Measurements from ENCODE around the gene DDC. TPM values are rescaled to one million over a fixed set of nuclear protein-coding genes. Genes with fewer than 3 reads are reported as not detected.

The DDC gene
- total and polyA plus RNA-seq, 10 donors = 0.03 to 0.55 (median 0.29) TPM; not detected in 4

- Histone ChIP-seq H3K4me3 (no peak overlapping the region), H3K36me3 (no peaks in the 10 kb centered on the region), H3K27me3 (replicated peaks in 1 of 7) (peaks cover 0 to 36% (median 0%) of the 10 kb centered on the region in 7 donors), H3K9me3 (no peaks in the 10 kb centered on the region), H3K27ac (no peak overlapping the region), H3K4me1 (no peaks in the 10 kb centered on the region)
- intact Hi-C loops (cut with DNase I; ENCODE audit: low total_unique reads) = no loop called here
- TF ChIP-seq POLR2A (IDR thresholded peaks at IDR 0.05) = no peak
- TF ChIP-seq POLR2AphosphoS5 (IDR thresholded peaks at IDR 0.05) = no peak
- TF ChIP-seq CTCF (IDR thresholded peaks at IDR 0.05 in 8 of 11, conservative IDR thresholded peaks at IDR 0.05 in 3 of 11) = no peak
- WGBS, 5 donors = 22 to 79% (median 61%) methylated on average over 8 to 9 of the region's 9 CpGs
- no peak for DNase-seq
Measured at GRCh38 chr7:50560865-50561351, 4.3 kb downstream of the DDC start.

- Histone ChIP-seq H3K36me3 (no peaks in the 10 kb centered on the region), H3K4me1 (no peaks in the 10 kb centered on the region), H3K27ac (no peak overlapping the region), H3K4me3 (no peak overlapping the region), H3K9me3 (no peaks in the 10 kb centered on the region), H3K27me3 (replicated peaks in 1 of 7) (peaks cover 0 to 39% (median 0%) of the 10 kb centered on the region in 7 donors)
- intact Hi-C loops (cut with DNase I; ENCODE audit: low total_unique reads) = no loop called here
- TF ChIP-seq POLR2A (IDR thresholded peaks at IDR 0.05) = no peak
- no peak for TF ChIP-seq POLR2AphosphoS5 (IDR thresholded peaks at IDR 0.05)
- no peak for TF ChIP-seq CTCF (IDR thresholded peaks at IDR 0.05 in 8 of 11, conservative IDR thresholded peaks at IDR 0.05 in 3 of 11)
- WGBS, 5 donors = 35 to 85% (median 54%) methylated on average over 7 of the region's 7 CpGs
- DNase-seq = no peak
Measured at GRCh38 chr7:50559881-50560280, 5.3 kb downstream of the DDC start.

- DNase-seq = no peak
Measured at GRCh38 chr7:50558294-50559053, 6.7 kb downstream of the DDC start.

More at GRCh38 chr7:50558294-50559053, 6.7 kb downstream of the DDC start:
- no peak overlapping the region for H3K27ac ChIP-seq
- WGBS, 5 donors = 44 to 75% (median 66%) methylated on average over 3 to 5 of the region's 5 CpGs
- no peak for TF ChIP-seq CTCF (IDR thresholded peaks at IDR 0.05 in 8 of 11, conservative IDR thresholded peaks at IDR 0.05 in 3 of 11)
- TF ChIP-seq POLR2AphosphoS5 (IDR thresholded peaks at IDR 0.05) = no peak
- TF ChIP-seq POLR2A (IDR thresholded peaks at IDR 0.05) = no peak
- no peak overlapping the region for H3K4me3 ChIP-seq
- intact Hi-C loops (cut with DNase I; ENCODE audit: low total_unique reads) = no loop called here
- H3K27me3 ChIP-seq (replicated peaks in 1 of 7) = peaks cover 0 to 43% (median 0%) of the 10 kb centered on the region in 7 donors
- H3K36me3 ChIP-seq = no peaks in the 10 kb centered on the region
- H3K9me3 ChIP-seq = no peaks in the 10 kb centered on the region
- no peaks in the 10 kb centered on the region for H3K4me1 ChIP-seq
